Progenitor cell of endocrine pancreas (in vitro differentiated cells): ENCODE data around the gene TRIM44. TPM values are rescaled to one million over a fixed set of nuclear protein-coding genes. Genes with fewer than 3 reads are reported as not detected.

Experiments used
- DNase-seq: peaks from one replicate; pipeline ENCODE4 v3.0.0; 2021; ENCODE audit warnings: low spot score; ENCODE audit not compliant: unreplicated experiment
- H3K27ac Mint-ChIP-seq: 2 replicates; pipeline ENCODE4 v1.8.0; 2021; ENCODE audit warnings: mild to moderate bottlenecking, moderate library complexity, mixed read lengths
- H3K27me3 Mint-ChIP-seq: 2 replicates; pipeline ENCODE4 v1.8.0; 2021; ENCODE audit warnings: mixed read lengths
- H3K36me3 Mint-ChIP-seq: 2 replicates; pipeline ENCODE4 v1.8.0; 2022; ENCODE audit warnings: mixed read lengths; ENCODE audit not compliant: insufficient read depth
- H3K4me1 Mint-ChIP-seq: 2 replicates; pipeline ENCODE4 v1.8.0; 2021; ENCODE audit warnings: low read depth, mixed read lengths
- H3K4me3 Mint-ChIP-seq: 2 replicates; pipeline ENCODE4 v1.8.0; 2021; ENCODE audit warnings: low read depth, mild to moderate bottlenecking, moderate library complexity, mixed read lengths
- H3K9me3 Mint-ChIP-seq: 2 replicates; pipeline ENCODE4 v1.8.0; 2021; ENCODE audit warnings: low read depth, mixed read lengths
- total RNA-seq: library from RNA; stranded (reverse); gene quantifications from 2 replicates; pipeline ENCODE4 v1.2.1, GENCODE V29; 2021
- TF ChIP-seq, protein P1 (sequence below): fragments of 200-600 bp; sonication (generic); IDR thresholded peaks from one replicate; pipeline ENCODE4 v1.5.0; 2021; ENCODE audit warnings: antibody characterized with exemption, mild to moderate bottlenecking; ENCODE audit not compliant: unreplicated experiment

TRIM44 gene
- total RNA-seq, 1 donor from 2014 or later = 65.1 TPM

DNA sequence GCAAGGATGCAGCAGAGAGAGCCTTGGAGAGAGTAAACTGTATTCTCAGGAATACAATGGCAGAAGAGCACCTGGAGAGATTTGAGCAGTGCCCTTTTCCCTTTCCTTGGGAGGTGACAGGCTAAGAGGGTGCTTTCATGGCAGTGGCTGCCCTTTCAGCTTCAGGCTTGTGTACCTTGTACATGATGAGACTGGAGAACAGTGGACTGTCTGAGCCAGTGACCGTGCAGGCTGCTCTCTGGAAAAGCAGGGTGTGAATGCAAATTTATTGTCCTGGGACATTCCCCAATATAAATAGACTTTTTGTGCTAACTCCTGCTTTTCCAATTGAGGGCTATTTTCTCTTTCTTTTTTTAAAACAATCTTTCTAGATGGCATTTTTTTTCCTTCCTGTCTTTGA lies 99.3 kb downstream of the TRIM44 start:
- peaks cover 16% of the 10 kb centered on the region for H3K36me3 Mint-ChIP-seq
- no peak overlapping the region for H3K4me3 Mint-ChIP-seq
- H3K27me3 Mint-ChIP-seq = no peaks in the 10 kb centered on the region
- peaks cover 9% of the 10 kb centered on the region for H3K9me3 Mint-ChIP-seq
- DNase-seq = no peak
- H3K4me1 Mint-ChIP-seq = peaks cover 23% of the 10 kb centered on the region
- no peak overlapping the region for H3K27ac Mint-ChIP-seq
- TF ChIP-seq, protein P1, sequence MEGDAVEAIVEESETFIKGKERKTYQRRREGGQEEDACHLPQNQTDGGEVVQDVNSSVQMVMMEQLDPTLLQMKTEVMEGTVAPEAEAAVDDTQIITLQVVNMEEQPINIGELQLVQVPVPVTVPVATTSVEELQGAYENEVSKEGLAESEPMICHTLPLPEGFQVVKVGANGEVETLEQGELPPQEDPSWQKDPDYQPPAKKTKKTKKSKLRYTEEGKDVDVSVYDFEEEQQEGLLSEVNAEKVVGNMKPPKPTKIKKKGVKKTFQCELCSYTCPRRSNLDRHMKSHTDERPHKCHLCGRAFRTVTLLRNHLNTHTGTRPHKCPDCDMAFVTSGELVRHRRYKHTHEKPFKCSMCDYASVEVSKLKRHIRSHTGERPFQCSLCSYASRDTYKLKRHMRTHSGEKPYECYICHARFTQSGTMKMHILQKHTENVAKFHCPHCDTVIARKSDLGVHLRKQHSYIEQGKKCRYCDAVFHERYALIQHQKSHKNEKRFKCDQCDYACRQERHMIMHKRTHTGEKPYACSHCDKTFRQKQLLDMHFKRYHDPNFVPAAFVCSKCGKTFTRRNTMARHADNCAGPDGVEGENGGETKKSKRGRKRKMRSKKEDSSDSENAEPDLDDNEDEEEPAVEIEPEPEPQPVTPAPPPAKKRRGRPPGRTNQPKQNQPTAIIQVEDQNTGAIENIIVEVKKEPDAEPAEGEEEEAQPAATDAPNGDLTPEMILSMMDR = no peak

DNA sequence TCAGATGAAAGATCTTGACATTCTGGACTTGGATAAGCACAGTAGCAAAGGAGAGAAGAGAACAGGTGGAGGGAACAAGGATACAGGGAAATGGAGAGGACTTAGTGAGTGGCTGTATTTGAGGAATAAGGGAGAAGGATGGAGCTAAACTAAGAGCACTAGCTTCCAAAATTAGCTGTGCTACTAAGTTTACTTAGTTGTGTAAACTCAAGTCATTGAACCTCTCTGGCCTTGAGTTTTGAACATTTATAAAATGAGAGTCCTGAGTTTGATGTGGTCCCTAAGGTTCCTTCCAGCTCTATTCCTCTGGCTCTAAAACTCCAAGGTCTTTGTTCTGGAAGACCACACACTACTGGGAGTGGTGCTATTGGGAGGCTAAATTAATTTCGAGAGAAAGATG lies 100.7 kb downstream of the TRIM44 start:
- Mint-ChIP-seq H3K36me3 (peaks cover 7% of the 10 kb centered on the region), H3K4me3 (no peak overlapping the region), H3K9me3 (no peaks in the 10 kb centered on the region), H3K4me1 (peaks cover 23% of the 10 kb centered on the region), H3K27me3 (no peaks in the 10 kb centered on the region), H3K27ac (no peak overlapping the region)
- TF ChIP-seq, protein P1 = no peak
- no peak for DNase-seq

DNA sequence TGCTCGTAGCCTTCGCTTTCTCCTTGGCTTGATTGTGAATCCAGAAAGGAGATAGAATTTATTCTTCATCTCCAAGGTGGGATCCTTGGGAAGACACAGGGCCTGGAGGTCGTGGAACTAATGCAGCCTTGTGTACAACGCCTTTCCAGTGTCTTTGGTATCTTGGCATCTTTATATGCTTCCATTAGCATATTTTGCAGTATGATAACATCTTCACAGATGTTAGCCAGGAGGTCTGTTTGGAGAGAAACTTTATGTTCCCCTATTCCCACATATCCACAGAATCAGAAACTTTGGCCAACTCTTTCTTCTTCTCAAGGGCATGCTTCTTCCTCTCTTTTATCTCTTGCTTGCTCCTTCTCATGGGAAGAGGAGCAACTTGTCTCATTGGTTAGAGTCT lies 101.2 kb downstream of the TRIM44 start:
- no peaks in the 10 kb centered on the region for H3K9me3 Mint-ChIP-seq
- peaks cover 23% of the 10 kb centered on the region for H3K4me1 Mint-ChIP-seq
- no peak overlapping the region for H3K27ac Mint-ChIP-seq
- H3K27me3 Mint-ChIP-seq = no peaks in the 10 kb centered on the region
- peaks cover 6% of the 10 kb centered on the region for H3K36me3 Mint-ChIP-seq
- TF ChIP-seq, protein P1 = no peak
- DNase-seq = no peak
- no peak overlapping the region for H3K4me3 Mint-ChIP-seq

DNA sequence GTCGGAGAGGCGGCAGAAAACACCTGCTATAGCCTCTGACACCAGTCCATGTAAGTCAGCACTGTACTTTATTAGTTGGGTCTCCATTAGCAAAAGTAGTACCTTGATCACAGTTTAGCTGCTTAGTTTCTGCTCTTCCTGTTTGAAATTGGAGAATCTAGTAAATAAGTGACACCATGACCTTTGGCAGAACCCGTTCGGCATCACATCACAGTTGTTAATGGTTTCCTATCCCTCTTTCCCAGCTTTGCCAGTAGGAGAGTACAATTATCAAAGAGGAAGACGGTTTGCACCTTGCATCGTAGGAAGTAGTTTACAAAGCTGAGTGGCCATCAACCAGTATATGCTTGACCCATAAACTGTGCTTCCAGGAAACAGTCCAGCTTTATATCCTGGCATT lies 101.8 kb downstream of the TRIM44 start:
- H3K27ac Mint-ChIP-seq = no peak overlapping the region
- no peak for DNase-seq
- H3K4me1 Mint-ChIP-seq = peaks cover 22% of the 10 kb centered on the region
- H3K27me3 Mint-ChIP-seq = no peaks in the 10 kb centered on the region
- no peaks in the 10 kb centered on the region for H3K9me3 Mint-ChIP-seq
- no peak overlapping the region for H3K4me3 Mint-ChIP-seq
- TF ChIP-seq, protein P1 = no peak
- peaks cover 8% of the 10 kb centered on the region for H3K36me3 Mint-ChIP-seq

DNA sequence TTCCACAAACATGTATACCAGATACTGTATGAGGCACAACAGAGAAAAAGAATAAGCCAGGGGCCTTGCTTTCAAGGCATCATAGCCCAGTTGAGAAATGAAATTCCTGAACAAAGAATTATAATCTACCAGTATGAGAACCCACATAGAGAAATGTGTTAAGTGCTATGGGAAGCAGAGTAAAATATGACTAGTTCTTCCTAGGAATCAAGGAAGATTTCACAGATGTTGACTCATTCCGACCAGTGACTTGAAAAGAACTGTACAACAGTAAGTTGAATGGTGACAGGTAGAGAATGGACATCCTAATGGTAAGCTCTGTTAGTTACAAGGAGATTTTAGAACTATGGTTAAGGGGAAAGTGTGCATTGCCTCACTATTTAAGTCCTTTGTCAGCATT lies 102.6 kb downstream of the TRIM44 start:
- Mint-ChIP-seq H3K27ac (no peak overlapping the region), H3K9me3 (no peaks in the 10 kb centered on the region), H3K4me3 (no peak overlapping the region), H3K27me3 (no peaks in the 10 kb centered on the region), H3K36me3 (peaks cover 8% of the 10 kb centered on the region), H3K4me1 (peaks cover 16% of the 10 kb centered on the region)
- TF ChIP-seq, protein P1 = no peak
- no peak for DNase-seq
